Measurements from ENCODE around the gene RBM20.

Gene RBM20

GRCh38 chr10:110840923-110841428 is 196.8 kb downstream of the RBM20 start:
- DNase-seq: no peak

GRCh38 chr10:110841767-110842267 is 197.7 kb downstream of the RBM20 start:
- DNase-seq: no peak

GRCh38 chr10:110842326-110842904 is 198.3 kb downstream of the RBM20 start:
- no peak for DNase-seq

GRCh38 chr10:110843031-110843430 is 198.9 kb downstream of the RBM20 start:
- DNase-seq: no peak

- DNase-seq: no peak
Observed at GRCh38 chr10:110843796-110844616, 199.9 kb downstream of the RBM20 start.

- no peak for DNase-seq
Observed at GRCh38 chr10:110844617-110844881, 200.4 kb downstream of the RBM20 start.

GRCh38 chr10:110845192-110845755 is 201.1 kb downstream of the RBM20 start:
- no peak for DNase-seq

GRCh38 chr10:110845756-110846620 is 201.9 kb downstream of the RBM20 start:
- no peak for DNase-seq

- DNase-seq: no peak
Observed at GRCh38 chr10:110847374-110847773, 203.2 kb downstream of the RBM20 start.

- no peak for DNase-seq
Observed at GRCh38 chr10:110848106-110848505, 204.0 kb downstream of the RBM20 start.

GRCh38 chr10:110850099-110850498 is 206.0 kb downstream of the RBM20 start:
- DNase-seq: no peak

- DNase-seq: no peak
Observed at GRCh38 chr10:110851020-110851612, 207.0 kb downstream of the RBM20 start.

GRCh38 chr10:110852255-110852896 is 208.2 kb downstream of the RBM20 start:
- DNase-seq: no peak

GRCh38 chr10:110852947-110853346 is 208.8 kb downstream of the RBM20 start:
- no peak for DNase-seq

GRCh38 chr10:110853921-110854605 is 209.9 kb downstream of the RBM20 start:
- no peak for DNase-seq

- DNase-seq: peak; percentile 43
Observed at GRCh38 chr10:110857265-110858171, 213.4 kb downstream of the RBM20 start.

GRCh38 chr10:110858297-110858934 is 214.3 kb downstream of the RBM20 start:
- no peak for DNase-seq

- no peak for DNase-seq
Observed at GRCh38 chr10:110859206-110859972, 215.3 kb downstream of the RBM20 start.

- DNase-seq: no peak
Observed at GRCh38 chr10:110859973-110860376, 215.8 kb downstream of the RBM20 start.
